HepG2 (cell line): Measurements from ENCODE around the gene DNALI1. TPM values are rescaled to one million over a fixed set of nuclear protein-coding genes. Genes with fewer than 3 reads are reported as not detected.
"Not testable (repeated sequence)": the region's sequence is repeated elsewhere in the genome, so short reads cannot be mapped to it uniquely, and the experiment has no call there.

Experiments used
- AHDC1 ChIP-seq: sonication (generic); formaldehyde crosslinking; IDR thresholded peaks from 2 replicates; pipeline ENCODE4 v1.5.1; 2020; ENCODE audit warnings: mild to moderate bottlenecking, missing genetic modification reagents, borderline replicate concordance
- FOSL2 ChIP-seq: sonication (generic); formaldehyde crosslinking; IDR thresholded peaks from 2 replicates; pipeline ENCODE4 v1.4.0; 2020; ENCODE audit warnings: missing genetic modification reagents
- HDAC1 ChIP-seq: sonication (generic); formaldehyde crosslinking; IDR thresholded peaks from 2 replicates; pipeline ENCODE4 v1.5.1; 2020; ENCODE audit warnings: mild to moderate bottlenecking, missing genetic modification reagents
- HMG20A ChIP-seq: IDR thresholded peaks from 2 replicates; pipeline ENCODE4 v1.6.1; 2016; ENCODE audit warnings: borderline replicate concordance
- HMGXB4 ChIP-seq, 2 experiments: sonication (generic) in 1 of 2; formaldehyde crosslinking in 1 of 2; IDR thresholded peaks; 2 replicates each; pipeline versions ENCODE4 v1.4.0 to v1.6.1; 2018 to 2020; ENCODE audit warnings: missing genetic modification reagents in 2 of 2, borderline replicate concordance in 1 of 2, low read depth in 1 of 2, mild to moderate bottlenecking in 1 of 2, missing biosample characterization in 1 of 2
- MED1 ChIP-seq: sonication (generic); formaldehyde crosslinking; IDR thresholded peaks from 2 replicates; pipeline ENCODE4 v1.4.0; 2020; ENCODE audit warnings: missing genetic modification reagents
- MEIS2 ChIP-seq: sonication (generic); formaldehyde crosslinking; IDR thresholded peaks from 2 replicates; pipeline ENCODE4 v1.9.0; 2021; ENCODE audit warnings: mild to moderate bottlenecking, missing genetic modification reagents
- NCOR1 ChIP-seq: fragments of 200-600 bp; sonication (generic); IDR thresholded peaks from 2 replicates; pipeline ENCODE4 v1.7.0; 2017; ENCODE audit warnings: antibody characterized with exemption, low read length, borderline replicate concordance
- NR2C2 ChIP-seq: sonication (generic); formaldehyde crosslinking; IDR thresholded peaks from 2 replicates; pipeline ENCODE4 v1.4.0; 2020; ENCODE audit warnings: missing genetic modification reagents, mild to moderate bottlenecking, moderate library complexity, borderline replicate concordance
- SOX13 ChIP-seq, 3 experiments: fragments of 450-650 bp in 1 of 3; sonication (generic) in 1 of 3; formaldehyde crosslinking in 1 of 3; IDR thresholded peaks in 2 of 3; conservative IDR thresholded peaks in 1 of 3; 2 replicates each; pipeline versions ENCODE4 v1.5.0 to v1.6.1; 2016 to 2020; ENCODE audit warnings: antibody characterized with exemption in 1 of 3, mild to moderate bottlenecking in 1 of 3, missing compliant biosample characterization in 1 of 3, missing genetic modification reagents in 1 of 3, moderate library complexity in 1 of 3
- ZNF609 ChIP-seq: sonication (generic); formaldehyde crosslinking; IDR thresholded peaks from 2 replicates; pipeline ENCODE4 v1.4.0; 2020; ENCODE audit warnings: mild to moderate bottlenecking, missing genetic modification reagents, borderline replicate concordance
- polyA plus RNA-seq, 8 experiments: library from polyadenylated mRNA; depleted of rRNA in 3 of 8; stranded (reverse) in 7 of 8; unstranded in 1 of 8; fragments of >200 nt; fragmentation: Illumina TruSeq in 4 of 8; extraction: Trizol in 4 of 8; gene quantifications; 2 replicates each; pipeline versions ENCODE4 v1.2.1 to v1.2.3, GENCODE V29; 2011 to 2016; ENCODE audit warnings: low read depth in 4 of 8, missing spikeins in 1 of 8, mixed read lengths in 1 of 8; ENCODE audit not compliant: insufficient read depth in 1 of 8
- total RNA-seq, 5 experiments: library from RNA; depleted of rRNA; stranded (reverse); fragments of >200 nt; fragmentation: Illumina TruSeq; extraction: Trizol; gene quantifications; 2 replicates each; pipeline ENCODE4 v1.2.3, GENCODE V29; 2016; ENCODE audit warnings: low read depth in 1 of 5
- TF ChIP-seq, protein P1 (sequence below): sonication (generic); formaldehyde crosslinking; IDR thresholded peaks from 2 replicates; pipeline ENCODE4 v1.4.0; 2020; ENCODE audit warnings: missing genetic modification reagents

Gene DNALI1
- total and polyA plus RNA-seq, 2 of the 13 experiments (the other 11 are each of a cell fraction or from before 2014, with no cell fraction given), result 0.42 to 0.70 TPM

- TF ChIP-seq ZNF609 (CRISPR knock-in tag) (peak; percentile 39; the same call in 1 of the 2 replicates), NR2C2 (CRISPR knock-in tag) (peak; percentile 76), MEIS2 (CRISPR knock-in tag) (peak; percentile 82), HMGXB4 (CRISPR knock-in tag; IDR thresholded peaks at IDR 0.05; ENCODE audit: borderline replicate concordance in 1 of 2, low read depth in 1 of 2) (0 out of 4 replicates have a peak, but pooled peaks of 1 of the 2 experiments have one; percentile 25), FOSL2 (CRISPR knock-in tag) (peak; percentile 74), HMG20A (CRISPR knock-in tag) (peak; percentile 38; the same call in 1 of the 2 replicates), NCOR1 (0 out of 2 replicates have a peak, but pooled peaks have one; percentile 39), MED1 (CRISPR knock-in tag) (peak; percentile 85), HDAC1 (CRISPR knock-in tag) (peak; percentile 75; the same call in 1 of the 2 replicates), SOX13 (CRISPR knock-in tag; conservative IDR thresholded peaks at IDR 0.05 in 1 of 2, IDR thresholded peaks at IDR 0.05 in 1 of 2) (peak in 1 of 2 experiments; percentile 52; a peak in 1 of 4 replicates), AHDC1 (CRISPR knock-in tag) (peak; percentile 12; the same call in 1 of the 2 replicates)
- TF ChIP-seq, protein P1, sequence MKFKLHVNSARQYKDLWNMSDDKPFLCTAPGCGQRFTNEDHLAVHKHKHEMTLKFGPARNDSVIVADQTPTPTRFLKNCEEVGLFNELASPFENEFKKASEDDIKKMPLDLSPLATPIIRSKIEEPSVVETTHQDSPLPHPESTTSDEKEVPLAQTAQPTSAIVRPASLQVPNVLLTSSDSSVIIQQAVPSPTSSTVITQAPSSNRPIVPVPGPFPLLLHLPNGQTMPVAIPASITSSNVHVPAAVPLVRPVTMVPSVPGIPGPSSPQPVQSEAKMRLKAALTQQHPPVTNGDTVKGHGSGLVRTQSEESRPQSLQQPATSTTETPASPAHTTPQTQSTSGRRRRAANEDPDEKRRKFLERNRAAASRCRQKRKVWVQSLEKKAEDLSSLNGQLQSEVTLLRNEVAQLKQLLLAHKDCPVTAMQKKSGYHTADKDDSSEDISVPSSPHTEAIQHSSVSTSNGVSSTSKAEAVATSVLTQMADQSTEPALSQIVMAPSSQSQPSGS (CRISPR knock-in tag), result peak; percentile 71; the same call in 1 of the 2 replicates
- not testable (repeated sequence) for TF ChIP-seq SOX13 (IDR thresholded peaks at IDR 0.05)
Observed at GRCh38 chr1:37532418-37533156, 24.2 kb upstream of the DNALI1 start (continued).
